H1 (cell line): ENCODE results near the gene RALGAPB. TPM values are rescaled to one million over a fixed set of nuclear protein-coding genes. Genes with fewer than 3 reads are reported as not detected.

Experiments
- CTCF ChIA-PET: fragments of 300-600 bp; sonication (Branson Sonifier 250); formaldehyde crosslinking; loops from one replicate; lab custom pipeline; 2021; ENCODE audit not compliant: partially characterized antibody; lab: Charles Lee
- POLR2A ChIA-PET: fragments of 300-600 bp; sonication (Branson Sonifier 250); formaldehyde crosslinking; loops from one replicate; lab custom pipeline; 2021; ENCODE audit warnings: inconsistent platforms; ENCODE audit not compliant: partially characterized antibody; lab: Charles Lee
- DNase-seq, 2 experiments: peaks; one replicate each; pipeline versions ENCODE4 v3.0.0 to v3.0.0-alpha.2; 2010 to 2022; ENCODE audit warnings: low spot score in 2 of 2, low read depth in 1 of 2, mixed read lengths in 1 of 2
- FAIRE-seq: peaks from 2 replicates; lab custom pipeline; 2011; peaks lifted over from hg19 to GRCh38; lab: Jason Lieb, UNC
- H2AFZ ChIP-seq: 2 replicates; pipeline ENCODE4 v1.8.1; 2012; ENCODE audit warnings: low read length, inconsistent platforms
- H2AK5ac ChIP-seq: 2 replicates; pipeline ENCODE4 v1.6.1; 2013; ENCODE audit warnings: low read depth, low read length
- H2BK120ac ChIP-seq: replicated peaks from 2 replicates; pipeline ENCODE3; 2013; ENCODE audit warnings: low read depth, low read length, inconsistent platforms
- H2BK12ac ChIP-seq: 2 replicates; pipeline ENCODE4 v1.6.1; 2013; ENCODE audit warnings: low read depth, low read length
- H2BK15ac ChIP-seq: 2 replicates; pipeline ENCODE4 v1.6.1; 2013; ENCODE audit warnings: low read length
- H2BK20ac ChIP-seq: 2 replicates; pipeline ENCODE4 v1.6.1; 2013; ENCODE audit warnings: low read length
- H2BK5ac ChIP-seq: 2 replicates; pipeline ENCODE4 v1.6.1; 2013; ENCODE audit warnings: low read depth, low read length
- H3K14ac ChIP-seq: 2 replicates; pipeline ENCODE4 v1.6.1; 2013; ENCODE audit warnings: inconsistent platforms; ENCODE audit not compliant: insufficient read length
- H3K18ac ChIP-seq: 2 replicates; pipeline ENCODE4 v1.6.1; 2013; ENCODE audit warnings: low read length; ENCODE audit errors: extremely low read depth
- H3K23ac ChIP-seq: 2 replicates; pipeline ENCODE4 v1.6.1; 2013; ENCODE audit warnings: inconsistent platforms; ENCODE audit not compliant: insufficient read length
- H3K23me2 ChIP-seq: 2 replicates; pipeline ENCODE4 v1.6.1; 2013; ENCODE audit warnings: low read depth, low read length
- H3K27ac ChIP-seq: 2 replicates; pipeline ENCODE4 v1.6.1; 2011; ENCODE audit warnings: low read depth, low read length, inconsistent platforms
- H3K27me3 ChIP-seq, 4 experiments: replicated peaks in 1 of 4; 1 replicate in 1 of 4; 2 replicates in 3 of 4; pipeline versions ENCODE4 v1.6.1 to v1.8.1; 2011 to 2013; ENCODE audit warnings: low read length in 3 of 4, mild to moderate bottlenecking in 3 of 4, inconsistent platforms in 2 of 4, mixed read lengths in 2 of 4, moderate library complexity in 1 of 4; ENCODE audit not compliant: control insufficient read depth in 3 of 4, insufficient read depth in 3 of 4; ENCODE audit errors: extremely low read depth in 1 of 4
- H3K36me3 ChIP-seq, 4 experiments: 2 replicates each; pipeline versions ENCODE4 v1.6.1 to v1.8.1; 2011 to 2013; ENCODE audit warnings: mild to moderate bottlenecking in 4 of 4, low read length in 3 of 4, moderate library complexity in 2 of 4, control low read depth in 1 of 4, inconsistent platforms in 1 of 4; ENCODE audit not compliant: insufficient read depth in 4 of 4, control insufficient read depth in 2 of 4
- H3K4ac ChIP-seq: replicated peaks from 2 replicates; pipeline ENCODE3; 2013; ENCODE audit warnings: low read length, low read depth, mixed read lengths, inconsistent platforms; ENCODE audit not compliant: insufficient read length
- H3K4me1 ChIP-seq, 4 experiments: replicated peaks in 1 of 4; 1 replicate in 1 of 4; 2 replicates in 3 of 4; pipeline versions ENCODE4 v1.6.1 to v1.8.1; 2011 to 2013; ENCODE audit warnings: low read length in 3 of 4, inconsistent platforms in 2 of 4, mixed read lengths in 1 of 4; ENCODE audit not compliant: insufficient read depth in 4 of 4, control insufficient read depth in 3 of 4
- H3K4me2 ChIP-seq, 2 experiments: 2 replicates each; pipeline versions ENCODE4 v1.6.1 to v1.8.1; 2011 to 2013; ENCODE audit warnings: low read depth in 2 of 2, low read length in 2 of 2, control low read depth in 1 of 2, inconsistent platforms in 1 of 2, mild to moderate bottlenecking in 1 of 2; ENCODE audit not compliant: insufficient read depth in 1 of 2
- H3K4me3 ChIP-seq, 4 experiments: fragments of 200-600, 300-600 bp in 1 of 4; sonication (generic), shearing (Covaris generic), sonication (Bioruptor Twin) in 1 of 4; 2 replicates each; pipeline versions ENCODE4 v1.5.1 to v1.8.1; 2011 to 2016; ENCODE audit warnings: low read length in 4 of 4, low read depth in 3 of 4, control low read depth in 2 of 4, inconsistent platforms in 2 of 4, mild to moderate bottlenecking in 2 of 4, mixed read lengths in 1 of 4, moderate library complexity in 1 of 4; ENCODE audit not compliant: insufficient read depth in 2 of 4; ENCODE audit errors: extremely low read depth in 1 of 4
- H3K56ac ChIP-seq: replicated peaks from 2 replicates; pipeline ENCODE3; 2013; ENCODE audit warnings: low read depth, mild to moderate bottlenecking, mixed read lengths, low read length, inconsistent platforms; ENCODE audit not compliant: insufficient read length
- H3K79me1 ChIP-seq: 2 replicates; pipeline ENCODE4 v1.6.1; 2013; ENCODE audit warnings: low read depth, low read length, control low read depth
- H3K79me2 ChIP-seq, 2 experiments: 2 replicates each; pipeline versions ENCODE4 v1.6.1 to v1.8.1; 2012 to 2013; ENCODE audit warnings: low read length in 2 of 2, mild to moderate bottlenecking in 2 of 2, inconsistent platforms in 1 of 2; ENCODE audit not compliant: insufficient read depth in 2 of 2, control insufficient read depth in 1 of 2
- H3K9ac ChIP-seq, 4 experiments: replicated peaks in 1 of 4; 1 replicate in 1 of 4; 2 replicates in 3 of 4; pipeline versions ENCODE4 v1.6.1 to v1.8.1; 2011 to 2013; ENCODE audit warnings: low read depth in 3 of 4, low read length in 3 of 4, control low read depth in 2 of 4, mild to moderate bottlenecking in 2 of 4, moderate library complexity in 2 of 4, inconsistent platforms in 1 of 4; ENCODE audit errors: extremely low read depth in 1 of 4
- H3K9me3 ChIP-seq, 2 experiments: 2 replicates each; pipeline versions ENCODE4 v1.6.1 to v1.8.1; 2012 to 2013; ENCODE audit warnings: mild to moderate bottlenecking in 2 of 2, moderate library complexity in 2 of 2, control low read depth in 1 of 2, inconsistent platforms in 1 of 2, low read depth in 1 of 2, low read length in 1 of 2, mixed read lengths in 1 of 2; ENCODE audit not compliant: insufficient read depth in 2 of 2
- H4K20me1 ChIP-seq, 2 experiments: replicated peaks in 1 of 2; 2 replicates each; pipeline versions ENCODE3 to v1.8.1; 2011 to 2013; ENCODE audit warnings: inconsistent platforms in 2 of 2, low read length in 2 of 2, mild to moderate bottlenecking in 1 of 2; ENCODE audit not compliant: insufficient read depth in 2 of 2, control insufficient read depth in 1 of 2
- H4K5ac ChIP-seq: 2 replicates; pipeline ENCODE4 v1.6.1; 2013; ENCODE audit warnings: low read length, low read depth, mixed read lengths, inconsistent platforms; ENCODE audit not compliant: insufficient read length
- H4K8ac ChIP-seq: 2 replicates; pipeline ENCODE4 v1.8.0; 2013; ENCODE audit warnings: mild to moderate bottlenecking, moderate library complexity, low read length, inconsistent platforms; ENCODE audit not compliant: insufficient read depth; ENCODE audit errors: extremely low read depth
- H4K91ac ChIP-seq: replicated peaks from 2 replicates; pipeline ENCODE3; 2013; ENCODE audit warnings: low read length, mixed read lengths, inconsistent platforms; ENCODE audit not compliant: insufficient read length
- EZH2 ChIP-seq: fragments of 200-600 bp; sonication (generic); IDR thresholded peaks from 2 replicates; pipeline ENCODE4 v1.7.1; 2012; ENCODE audit warnings: low read depth, mild to moderate bottlenecking, moderate library complexity, low read length, inconsistent platforms; ENCODE audit not compliant: severe bottlenecking
- FOSL1 ChIP-seq: IDR thresholded peaks from 2 replicates; pipeline ENCODE4 v1.6.1; 2011; ENCODE audit warnings: mild to moderate bottlenecking, low read depth, low read length, moderate library complexity; ENCODE audit not compliant: insufficient read depth
- GTF2F1 ChIP-seq: IDR thresholded peaks from 2 replicates; pipeline ENCODE4 v1.6.1; 2012; ENCODE audit warnings: low read depth, low read length, improper control_type of control experiment, borderline replicate concordance
- JUN ChIP-seq: IDR thresholded peaks from 2 replicates; pipeline ENCODE4 v1.6.1; 2011; ENCODE audit warnings: low read depth, mild to moderate bottlenecking, improper control_type of control experiment, low read length
- KDM4A ChIP-seq: IDR thresholded peaks from one replicate; pipeline ENCODE4 v1.7.1; 2012; ENCODE audit warnings: low read depth, mild to moderate bottlenecking, moderate library complexity, low read length, inconsistent platforms; ENCODE audit not compliant: severe bottlenecking
- NANOG ChIP-seq: IDR thresholded peaks from 2 replicates; pipeline ENCODE4 v1.6.1; 2011; ENCODE audit warnings: low read length, low read depth, mild to moderate bottlenecking, inconsistent platforms; ENCODE audit not compliant: insufficient read depth, poor library complexity, severe bottlenecking
- RBBP5 ChIP-seq: IDR thresholded peaks from 2 replicates; pipeline ENCODE4 v1.7.1; 2012; ENCODE audit warnings: low read depth, mild to moderate bottlenecking, inconsistent platforms, low read length, moderate library complexity, borderline replicate concordance
- RXRA ChIP-seq: IDR thresholded peaks from 2 replicates; pipeline ENCODE4 v1.6.1; 2011; ENCODE audit warnings: low read depth, mild to moderate bottlenecking, low read length, moderate library complexity; ENCODE audit not compliant: insufficient read depth
- WGBS, 2 experiments: shearing (Covaris generic) in 1 of 2; methylation state at CpG; one replicate each; pipeline versions ENCODE4 v1.1.6 to v1.1.7; 2013 to 2015; ENCODE audit warnings: low lambda C conversion rate in 2 of 2, mixed read lengths in 2 of 2, inconsistent platforms in 1 of 2, low coverage in 1 of 2, missing lambda C conversion rate in 1 of 2; ENCODE audit not compliant: insufficient replicate concordance in 2 of 2, insufficient coverage in 1 of 2, insufficient read length in 1 of 2; ENCODE audit errors: extremely low coverage in 1 of 2, missing lambda C conversion rate in 1 of 2; 5-methylcytosine and 5-hydroxymethylcytosine counted together
- polyA plus RNA-seq, 7 experiments: library from polyadenylated mRNA; depleted of rRNA in 3 of 7; stranded (reverse) in 5 of 7; unstranded in 2 of 7; fragments of >200 nt in 5 of 7; fragments of 200-250 nt in 2 of 7; gene quantifications; 1 replicate in 5 of 7; 2 replicates in 1 of 7; 4 replicates in 1 of 7; pipeline versions ENCODE4 v1.2.1 to v1.2.3, GENCODE V29; 2011 to 2013; ENCODE audit warnings: missing spikeins in 2 of 7, mixed read lengths in 2 of 7
- total RNA-seq: library from RNA; stranded (reverse); fragmentation: NEBNext Ultra II Directional; extraction: Animal tissue kit (Norgen Biotek cat#: 25700); gene quantifications from 2 replicates; pipeline ENCODE4 v1.2.1, GENCODE V29; 2021
- TF ChIP-seq, protein P1 (sequence below), 3 experiments: IDR thresholded peaks; 1 replicate in 2 of 3; 2 replicates in 1 of 3; pipeline versions ENCODE4 v1.5.1 to v1.6.1; 2011; ENCODE audit warnings: low read length in 3 of 3, mild to moderate bottlenecking in 3 of 3, inconsistent platforms in 2 of 3, low read depth in 1 of 3, moderate library complexity in 1 of 3; ENCODE audit not compliant: insufficient read depth in 1 of 3; ENCODE audit errors: control extremely low read depth in 1 of 3

Gene RALGAPB
- total and polyA plus RNA-seq, 2 of the 8 experiments (the other 6 are each of a cell fraction or from before 2014, with no cell fraction given): 10.6 to 35.1 TPM

DNA sequence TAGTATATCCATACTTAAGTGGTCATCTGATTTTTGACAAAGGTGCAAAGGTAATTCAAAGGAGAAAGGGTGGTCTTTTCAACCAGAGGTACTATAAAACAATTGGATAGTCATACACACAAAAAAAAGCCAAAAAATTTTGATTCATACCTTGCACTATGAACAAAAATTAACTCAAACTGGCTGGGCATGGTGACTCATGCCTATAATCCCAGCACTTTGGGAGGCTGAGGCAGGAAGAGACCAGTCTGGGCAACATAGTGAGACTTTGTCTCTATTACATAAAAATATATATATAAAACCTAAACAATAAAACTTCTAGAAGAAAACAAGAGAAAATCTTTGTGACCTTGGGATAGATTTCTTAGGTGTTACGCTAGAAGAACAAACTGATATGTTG, 64.5 kb downstream of the RALGAPB start:
- no peak overlapping the region for H3K4ac ChIP-seq
- no peak overlapping the region for H3K14ac ChIP-seq
- H3K4me2 ChIP-seq: no peak overlapping the region
- H4K8ac ChIP-seq: no peak overlapping the region
- no peak overlapping the region for H3K18ac ChIP-seq
- H2AK5ac ChIP-seq: no peak overlapping the region
- CTCF ChIA-PET: no interaction called here
- no peak overlapping the region for H3K27ac ChIP-seq
- 100% methylated on average over 1 of the region's 1 CpG; no CpG with 5 or more reads in 1 of the 2 experiments for WGBS, 2 experiments
- FAIRE-seq (no peak), DNase-seq (no peak)
- H3K27me3 ChIP-seq: no peaks in the 10 kb centered on the region
- H3K36me3 ChIP-seq: peaks cover 3 to 62% (median 36%) of the 10 kb centered on the region in 4 experiments; a peak in 7 of 8 replicates
- no peak overlapping the region for H2BK120ac ChIP-seq
- H2BK20ac ChIP-seq: no peak overlapping the region
- no peak overlapping the region for H3K4me3 ChIP-seq
- H2BK5ac ChIP-seq: no peak overlapping the region
- H4K91ac ChIP-seq: no peak overlapping the region
- H3K9ac ChIP-seq: no peak overlapping the region
- H3K79me1 ChIP-seq: no peaks in the 10 kb centered on the region
- H3K56ac ChIP-seq: no peak overlapping the region
- POLR2A ChIA-PET: interaction anchor here (0.6 kb wide), 1 partner anchor 125 kb away, joined by 3 read pairs; no protein-coding TSS in a partner anchor
- no peaks in the 10 kb centered on the region for H3K79me2 ChIP-seq
- no peaks in the 10 kb centered on the region for H3K4me1 ChIP-seq
- H2BK15ac ChIP-seq: no peak overlapping the region
- H3K23me2 ChIP-seq: no peaks in the 10 kb centered on the region; the same call in 1 of the 2 replicates
- H2AFZ ChIP-seq: no peak overlapping the region
- no peak overlapping the region for H3K23ac ChIP-seq
- no peaks in the 10 kb centered on the region for H3K9me3 ChIP-seq
- H4K20me1 ChIP-seq: peaks cover 2% of the 10 kb centered on the region in 2 experiments
- H4K5ac ChIP-seq: no peak overlapping the region
- H2BK12ac ChIP-seq: no peak overlapping the region
- TF ChIP-seq FOSL1: no peak
- TF ChIP-seq GTF2F1: no peak
- no peak for TF ChIP-seq RXRA
- no peak for TF ChIP-seq RBBP5
- no peak for TF ChIP-seq KDM4A
- TF ChIP-seq NANOG: no peak
- TF ChIP-seq EZH2: no peak
- TF ChIP-seq, protein P1, sequence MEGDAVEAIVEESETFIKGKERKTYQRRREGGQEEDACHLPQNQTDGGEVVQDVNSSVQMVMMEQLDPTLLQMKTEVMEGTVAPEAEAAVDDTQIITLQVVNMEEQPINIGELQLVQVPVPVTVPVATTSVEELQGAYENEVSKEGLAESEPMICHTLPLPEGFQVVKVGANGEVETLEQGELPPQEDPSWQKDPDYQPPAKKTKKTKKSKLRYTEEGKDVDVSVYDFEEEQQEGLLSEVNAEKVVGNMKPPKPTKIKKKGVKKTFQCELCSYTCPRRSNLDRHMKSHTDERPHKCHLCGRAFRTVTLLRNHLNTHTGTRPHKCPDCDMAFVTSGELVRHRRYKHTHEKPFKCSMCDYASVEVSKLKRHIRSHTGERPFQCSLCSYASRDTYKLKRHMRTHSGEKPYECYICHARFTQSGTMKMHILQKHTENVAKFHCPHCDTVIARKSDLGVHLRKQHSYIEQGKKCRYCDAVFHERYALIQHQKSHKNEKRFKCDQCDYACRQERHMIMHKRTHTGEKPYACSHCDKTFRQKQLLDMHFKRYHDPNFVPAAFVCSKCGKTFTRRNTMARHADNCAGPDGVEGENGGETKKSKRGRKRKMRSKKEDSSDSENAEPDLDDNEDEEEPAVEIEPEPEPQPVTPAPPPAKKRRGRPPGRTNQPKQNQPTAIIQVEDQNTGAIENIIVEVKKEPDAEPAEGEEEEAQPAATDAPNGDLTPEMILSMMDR (IDR thresholded peaks at IDR 0.05; ENCODE audit: control extremely low read depth in 1 of 3, insufficient read depth in 1 of 3, low read depth in 1 of 3, low read length in 3 of 3): no peak
- TF ChIP-seq JUN: no peak
